HuH-7 (cell line): ENCODE results near the gene ARHGEF17.
"Not testable (repeated sequence)": the region's sequence is repeated elsewhere in the genome, so short reads cannot be mapped to it uniquely, and the experiment has no call there.

Experiments
- DNase-seq: peaks from one replicate; pipeline ENCODE4 v3.0.0; 2011; ENCODE audit warnings: low spot score

The ARHGEF17 gene, protein sequence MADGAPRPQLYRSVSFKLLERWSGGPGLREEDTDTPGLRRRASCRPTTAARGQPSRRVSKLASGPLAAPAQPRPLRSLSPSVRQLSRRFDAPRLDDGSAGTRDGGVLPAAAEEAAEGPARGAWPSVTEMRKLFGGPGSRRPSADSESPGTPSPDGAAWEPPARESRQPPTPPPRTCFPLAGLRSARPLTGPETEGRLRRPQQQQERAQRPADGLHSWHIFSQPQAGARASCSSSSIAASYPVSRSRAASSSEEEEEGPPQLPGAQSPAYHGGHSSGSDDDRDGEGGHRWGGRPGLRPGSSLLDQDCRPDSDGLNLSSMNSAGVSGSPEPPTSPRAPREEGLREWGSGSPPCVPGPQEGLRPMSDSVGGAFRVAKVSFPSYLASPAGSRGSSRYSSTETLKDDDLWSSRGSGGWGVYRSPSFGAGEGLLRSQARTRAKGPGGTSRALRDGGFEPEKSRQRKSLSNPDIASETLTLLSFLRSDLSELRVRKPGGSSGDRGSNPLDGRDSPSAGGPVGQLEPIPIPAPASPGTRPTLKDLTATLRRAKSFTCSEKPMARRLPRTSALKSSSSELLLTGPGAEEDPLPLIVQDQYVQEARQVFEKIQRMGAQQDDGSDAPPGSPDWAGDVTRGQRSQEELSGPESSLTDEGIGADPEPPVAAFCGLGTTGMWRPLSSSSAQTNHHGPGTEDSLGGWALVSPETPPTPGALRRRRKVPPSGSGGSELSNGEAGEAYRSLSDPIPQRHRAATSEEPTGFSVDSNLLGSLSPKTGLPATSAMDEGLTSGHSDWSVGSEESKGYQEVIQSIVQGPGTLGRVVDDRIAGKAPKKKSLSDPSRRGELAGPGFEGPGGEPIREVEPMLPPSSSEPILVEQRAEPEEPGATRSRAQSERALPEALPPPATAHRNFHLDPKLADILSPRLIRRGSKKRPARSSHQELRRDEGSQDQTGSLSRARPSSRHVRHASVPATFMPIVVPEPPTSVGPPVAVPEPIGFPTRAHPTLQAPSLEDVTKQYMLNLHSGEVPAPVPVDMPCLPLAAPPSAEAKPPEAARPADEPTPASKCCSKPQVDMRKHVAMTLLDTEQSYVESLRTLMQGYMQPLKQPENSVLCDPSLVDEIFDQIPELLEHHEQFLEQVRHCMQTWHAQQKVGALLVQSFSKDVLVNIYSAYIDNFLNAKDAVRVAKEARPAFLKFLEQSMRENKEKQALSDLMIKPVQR (N-terminal part only)

DNA sequence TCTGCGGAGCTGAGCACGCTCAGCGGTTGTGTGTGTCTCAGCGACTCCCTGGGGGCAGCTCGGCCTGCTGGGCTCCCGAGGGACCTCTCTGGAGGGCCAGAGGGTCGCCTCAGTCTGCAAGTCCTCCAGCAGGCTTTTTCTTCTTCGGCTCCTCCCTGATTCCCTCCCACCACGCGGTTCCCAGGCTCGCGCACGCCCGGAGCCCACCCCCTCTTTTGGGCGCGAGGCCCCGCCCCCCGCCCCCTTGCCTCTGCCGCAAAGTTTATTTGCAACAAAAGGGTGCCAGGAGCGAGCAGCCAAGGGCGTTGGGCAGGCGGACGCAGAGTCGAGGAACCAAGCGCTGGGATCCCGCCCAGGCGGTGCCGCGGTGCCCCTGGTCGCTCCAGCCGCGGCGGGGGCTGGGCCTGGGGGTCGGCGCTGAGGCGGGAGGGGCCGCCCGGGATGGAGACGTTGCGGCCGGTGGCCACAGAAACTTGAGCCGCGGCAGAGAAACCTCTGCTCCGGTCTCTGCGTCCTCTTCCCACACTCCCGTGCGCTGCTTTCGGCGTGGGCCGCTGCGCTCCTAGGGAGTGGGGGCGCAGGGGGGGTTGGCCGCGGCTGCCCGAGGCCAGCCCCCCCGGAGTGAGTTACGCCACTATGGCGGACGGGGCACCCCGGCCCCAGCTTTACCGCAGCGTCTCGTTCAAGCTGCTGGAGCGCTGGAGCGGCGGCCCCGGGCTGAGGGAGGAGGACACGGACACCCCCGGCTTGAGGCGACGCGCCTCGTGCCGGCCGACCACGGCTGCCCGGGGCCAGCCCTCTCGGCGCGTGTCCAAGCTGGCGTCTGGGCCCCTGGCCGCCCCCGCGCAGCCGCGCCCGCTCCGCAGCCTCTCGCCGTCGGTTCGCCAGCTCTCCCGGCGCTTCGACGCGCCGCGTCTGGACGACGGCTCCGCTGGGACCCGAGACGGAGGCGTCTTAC lies at the start of gene ARHGEF17:
TSS of gene ARHGEF17 (plus strand) at position 274 of the 958 bp plus-strand sequence. CDS start at position 637, 363 bp downstream.
- DNase-seq, result peak; percentile 70

DNA sequence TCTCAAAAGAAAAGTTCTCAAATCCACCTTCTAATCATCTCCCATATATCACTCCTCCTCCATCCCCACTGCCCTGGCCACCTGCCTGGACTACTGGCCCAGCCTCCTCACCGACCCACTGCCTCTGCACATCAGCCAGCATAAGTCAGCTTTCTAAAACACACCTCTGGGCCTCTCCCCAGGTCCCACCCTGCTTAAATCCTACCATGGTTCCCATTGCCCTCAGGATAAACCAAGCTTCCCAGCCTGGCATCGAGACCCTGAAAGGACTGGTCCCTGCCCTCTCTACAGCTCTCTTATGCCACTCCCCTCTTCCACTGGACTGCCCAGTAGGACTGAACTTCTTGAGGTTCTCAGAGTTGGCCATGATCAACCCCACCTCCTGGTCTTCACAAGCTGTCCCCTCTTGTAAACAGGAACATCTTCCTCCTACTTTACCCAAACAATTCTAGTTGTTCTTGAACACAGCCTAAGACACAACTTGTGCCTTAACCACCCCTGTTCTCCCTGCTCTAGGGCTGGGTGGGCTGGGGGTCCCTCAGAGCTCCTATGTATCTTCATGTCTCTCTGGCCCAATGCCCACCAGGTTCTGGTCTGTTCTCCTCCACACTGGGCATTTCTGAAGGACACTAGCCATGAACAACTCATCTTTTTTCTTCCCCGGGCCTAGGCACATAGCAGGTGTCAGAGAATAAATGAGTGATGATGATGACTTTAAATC lies 48.5 kb upstream of the ARHGEF17 start:
- no peak for DNase-seq

DNA sequence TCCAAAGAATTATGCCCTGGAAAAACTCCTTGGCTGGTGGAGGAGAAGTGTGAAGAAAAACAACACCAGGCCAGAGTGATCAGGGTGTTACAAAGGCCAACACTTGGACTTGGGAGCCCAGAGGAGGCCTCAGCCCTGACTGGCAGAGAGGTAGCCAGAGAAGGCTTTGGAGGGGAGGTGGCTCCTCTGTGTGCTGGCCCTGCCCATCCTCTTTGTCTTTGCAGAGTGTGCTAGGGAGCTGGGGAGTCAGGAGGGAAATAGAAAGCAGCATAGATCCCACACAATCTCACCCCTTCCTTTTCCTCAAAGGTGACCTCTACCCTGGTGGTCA lies 48.0 kb upstream of the ARHGEF17 start:
- no peak for DNase-seq

DNA sequence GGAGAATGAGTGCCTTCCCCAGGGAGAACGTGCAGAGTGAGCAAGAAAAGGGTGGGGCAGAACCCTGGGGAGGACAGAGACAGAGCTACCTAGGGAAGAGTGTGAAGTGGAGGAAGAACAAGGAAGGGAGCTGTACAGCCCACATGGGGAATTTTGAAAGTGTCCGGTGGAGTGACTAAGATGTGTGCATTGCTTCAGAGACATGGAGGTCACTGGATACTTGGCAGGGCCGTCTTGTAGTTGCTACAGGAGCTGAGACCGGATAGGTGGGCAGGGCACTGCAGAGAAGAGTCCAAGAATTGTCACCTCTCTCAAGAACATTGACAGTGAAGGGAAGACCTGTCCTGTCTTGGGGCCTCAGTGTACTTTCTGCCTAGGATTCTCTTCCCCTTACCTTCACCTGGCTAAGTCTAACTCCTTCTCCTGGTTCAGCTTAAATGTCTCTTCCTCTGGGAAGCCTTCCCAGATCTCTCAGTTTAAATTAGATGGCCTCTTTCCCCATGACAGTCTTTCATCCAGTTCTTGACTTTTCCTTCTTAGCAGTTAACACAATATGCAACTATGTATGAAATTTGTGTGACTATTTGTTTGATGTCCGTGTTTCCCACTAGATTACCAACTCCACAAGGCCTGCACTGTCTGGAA lies 45.1 kb upstream of the ARHGEF17 start:
- no peak for DNase-seq

DNA sequence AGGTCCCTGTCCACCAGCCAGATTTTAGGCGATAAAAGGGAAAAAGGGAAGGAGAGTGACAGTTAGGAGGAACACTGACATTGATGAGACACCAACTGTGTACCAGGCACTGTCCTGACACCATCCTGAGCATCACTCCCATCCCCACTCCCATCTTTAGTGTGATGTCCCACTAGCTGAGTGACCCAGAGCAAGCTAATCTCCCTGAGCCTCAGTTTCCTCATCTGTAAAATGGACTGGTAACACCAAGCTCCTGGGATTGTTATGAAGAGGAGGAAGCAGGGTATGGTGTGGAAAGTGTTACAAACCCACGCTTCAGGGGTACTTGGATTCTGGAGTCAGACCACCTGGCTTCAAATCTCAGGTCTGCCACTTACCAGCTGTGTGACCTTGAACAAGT lies 44.4 kb upstream of the ARHGEF17 start:
- DNase-seq, result no peak

DNA sequence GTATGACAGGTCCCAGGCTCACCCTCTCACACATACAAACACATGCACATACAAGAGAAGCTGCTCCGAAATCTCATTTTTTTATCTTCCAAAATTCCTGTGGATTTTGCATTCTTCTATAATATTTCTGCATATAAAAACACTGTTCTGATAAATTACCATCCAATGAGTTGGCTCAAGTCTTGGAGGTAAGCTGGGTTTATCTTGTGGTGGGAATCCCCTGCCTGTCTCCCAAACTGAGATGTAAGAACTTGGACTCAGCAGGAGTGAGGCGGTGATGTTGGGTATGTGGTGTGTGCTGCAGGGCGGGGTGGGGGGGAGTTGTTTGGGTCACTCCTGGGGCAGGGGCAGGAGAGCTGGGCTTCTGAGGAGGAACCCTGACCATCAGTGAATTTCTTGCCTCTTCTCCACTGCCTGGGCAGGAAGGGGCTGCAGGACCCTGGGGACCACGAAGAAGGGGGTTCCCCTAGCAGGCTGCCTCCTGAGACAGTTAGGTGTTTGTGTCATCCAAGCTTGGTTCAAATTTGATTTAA lies 42.7 kb upstream of the ARHGEF17 start:
- DNase-seq, result no peak

DNA sequence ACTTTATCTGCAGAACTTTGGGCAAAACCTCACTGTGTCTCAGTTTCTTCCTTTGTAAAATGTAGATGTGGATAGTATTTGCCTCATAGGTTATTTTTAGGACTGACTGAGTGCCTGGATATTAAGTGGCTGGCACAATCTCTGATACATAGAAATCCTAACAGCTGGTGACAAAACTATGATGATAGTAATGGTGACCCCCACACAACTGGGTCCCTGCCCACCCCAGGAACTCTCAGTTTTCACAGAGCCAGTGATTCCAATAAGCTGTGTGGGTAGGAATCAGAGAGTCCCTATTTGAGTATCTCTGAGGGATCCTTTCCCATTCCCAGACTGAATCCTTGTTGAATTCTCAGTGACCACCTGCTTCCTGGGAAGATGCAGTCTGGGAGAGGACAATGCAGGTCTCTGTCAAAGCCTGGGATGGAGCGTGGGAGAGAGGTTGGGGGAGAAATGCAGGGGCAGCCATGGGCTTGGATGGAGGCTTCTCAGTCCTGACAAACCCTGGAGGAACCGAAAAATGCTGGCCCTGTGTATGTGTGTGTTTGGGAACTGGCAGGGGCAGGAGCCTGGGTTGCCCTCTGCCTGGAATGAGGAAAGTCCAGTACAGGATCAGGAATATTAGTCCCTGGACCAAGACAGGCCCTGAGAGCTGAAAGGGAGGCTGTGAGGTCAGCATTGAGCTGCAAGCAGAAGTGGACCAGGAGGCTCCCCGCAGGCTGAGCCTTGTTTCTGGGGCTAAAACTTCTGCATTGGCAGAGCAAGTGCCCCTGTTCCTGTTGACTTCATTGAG lies 42.0 kb upstream of the ARHGEF17 start:
- DNase-seq, result no peak

DNA sequence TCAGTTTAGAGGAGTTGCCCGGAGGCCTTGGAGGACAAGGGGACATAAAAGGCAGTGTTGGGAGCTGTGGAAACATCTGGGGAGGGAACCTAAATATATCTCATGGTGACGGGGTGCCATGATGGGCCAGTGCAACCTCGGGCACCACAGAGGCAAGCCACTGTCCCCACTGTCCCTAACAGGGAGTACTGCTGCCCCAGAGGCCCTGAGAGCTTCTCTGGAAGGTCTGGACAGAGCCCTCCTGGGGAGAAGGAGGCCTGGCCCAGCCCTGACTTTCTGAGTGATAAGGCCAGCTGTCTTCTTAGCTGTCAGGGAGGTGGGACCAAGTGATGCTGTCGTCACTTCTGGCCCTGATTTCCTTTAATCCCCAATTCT lies 41.4 kb upstream of the ARHGEF17 start:
- no peak for DNase-seq

DNA sequence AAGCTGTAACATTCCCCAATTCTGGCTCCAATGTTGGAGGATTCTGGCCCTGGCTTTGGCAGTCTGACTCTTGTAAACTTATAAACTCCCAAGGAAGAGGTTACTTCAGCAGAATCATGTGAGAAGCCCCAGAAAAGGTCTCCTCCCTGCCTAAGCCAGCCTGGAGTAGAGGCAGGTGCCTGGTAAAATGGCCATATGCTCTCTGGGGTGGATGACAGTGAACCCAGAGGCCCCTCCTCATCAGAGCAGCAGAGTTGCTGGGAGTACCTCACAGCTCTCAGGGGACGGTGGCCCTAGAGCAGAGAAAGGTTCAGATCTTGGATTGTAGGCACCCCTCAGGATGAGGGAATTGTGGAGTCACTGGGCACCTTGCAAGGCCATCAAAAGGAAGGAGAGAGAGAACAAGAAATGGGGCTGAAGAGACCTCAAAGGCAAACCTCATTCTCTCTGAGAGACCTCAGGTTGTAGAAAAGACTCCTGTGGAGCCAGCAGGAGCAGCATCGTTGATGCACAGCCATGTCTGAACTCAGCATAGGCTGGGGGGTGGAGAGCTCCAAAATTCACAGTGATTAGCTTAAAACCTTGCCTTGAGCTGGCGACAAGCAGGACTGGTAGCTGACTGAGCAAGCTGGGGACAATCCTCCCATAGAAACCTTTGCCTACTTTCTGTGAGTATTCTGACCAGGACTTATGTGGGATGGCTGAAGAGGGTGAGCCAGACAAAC lies 40.8 kb upstream of the ARHGEF17 start:
- DNase-seq, result no peak

DNA sequence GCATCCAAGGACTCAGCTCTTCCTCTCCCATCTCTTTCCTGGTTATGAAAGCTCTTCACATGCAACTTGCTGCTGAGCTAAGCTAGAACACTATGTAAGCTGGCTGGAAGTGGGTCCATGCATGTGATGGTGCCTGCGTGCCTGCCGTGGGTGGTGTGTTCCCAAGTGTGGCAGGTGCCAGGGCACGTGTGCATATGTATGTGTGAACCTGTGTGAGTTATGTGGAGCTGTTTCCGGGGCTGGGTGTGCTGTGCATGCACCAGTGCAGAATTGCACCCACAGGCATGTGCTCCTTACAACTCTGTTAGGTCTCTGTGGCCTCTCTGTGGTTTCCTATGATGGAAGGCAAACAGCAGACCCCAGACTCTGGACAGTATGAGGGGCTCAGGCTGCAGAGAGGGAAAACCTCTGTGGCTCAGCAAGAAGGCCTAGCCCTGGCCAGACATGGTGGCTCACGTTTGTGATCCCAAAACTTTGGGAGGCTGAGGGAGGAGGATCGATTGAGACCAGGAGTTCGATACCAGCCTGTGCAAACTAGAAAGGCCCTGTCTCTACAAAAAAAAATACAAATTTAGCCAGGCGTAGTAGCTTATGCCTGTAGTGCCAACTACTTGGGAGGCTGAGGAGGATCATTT lies 40.1 kb upstream of the ARHGEF17 start:
- DNase-seq, result no peak

DNA sequence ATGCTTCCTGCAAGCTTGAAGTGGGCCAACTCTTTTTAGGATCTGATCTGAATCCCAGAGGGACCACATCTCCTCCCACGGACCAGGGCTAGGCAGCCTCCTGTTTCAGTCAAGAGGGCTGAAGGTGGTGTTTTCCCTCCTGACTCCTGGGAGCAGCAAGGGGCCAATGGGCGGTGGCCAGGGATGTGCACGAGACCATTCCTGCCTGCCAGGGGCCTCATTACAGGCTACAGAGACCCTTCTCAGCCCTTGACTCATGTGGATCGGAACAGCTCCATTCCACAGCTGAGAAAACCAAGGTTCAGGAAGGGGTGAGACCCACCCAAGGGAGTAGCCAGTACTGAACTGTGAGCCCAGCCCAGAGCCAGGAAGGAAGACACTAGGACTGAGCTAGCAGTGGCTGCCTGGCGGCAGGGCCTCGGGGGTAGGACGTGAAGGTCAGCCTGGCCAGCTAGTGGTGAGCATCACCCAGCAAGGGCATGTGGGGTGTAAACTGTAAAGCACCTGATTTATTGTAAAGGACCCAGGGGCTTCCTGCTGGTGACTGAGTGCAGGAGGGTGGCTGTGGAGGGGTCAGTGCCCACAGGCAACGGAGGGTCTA lies 39.3 kb upstream of the ARHGEF17 start:
- no peak for DNase-seq

DNA sequence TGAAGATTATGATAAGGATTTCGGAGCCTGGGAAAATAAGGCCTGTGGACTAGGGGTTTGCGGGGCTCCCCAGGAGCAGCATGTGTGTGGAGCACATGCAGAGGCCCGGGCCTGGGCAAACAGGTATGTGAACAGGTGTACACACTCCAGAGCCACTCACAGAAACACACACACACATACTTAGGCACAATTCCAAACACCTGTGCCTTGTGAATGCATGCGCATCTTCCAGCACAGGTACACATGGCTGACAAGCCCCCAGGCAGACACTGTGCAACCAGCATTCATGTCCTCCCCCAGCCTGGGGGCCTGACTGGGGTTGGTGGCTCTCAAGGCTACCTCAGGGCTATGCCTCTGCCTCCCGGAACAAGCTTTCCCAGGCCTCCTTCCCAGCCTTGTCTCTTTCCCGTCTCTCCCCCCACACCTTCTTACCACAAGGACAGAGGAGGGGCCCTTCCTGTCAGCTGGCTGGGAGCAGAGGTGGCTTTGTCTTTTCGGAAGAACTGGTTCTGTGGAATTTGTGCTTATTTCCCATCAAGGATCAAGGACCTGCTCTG lies 38.5 kb upstream of the ARHGEF17 start:
- no peak for DNase-seq

DNA sequence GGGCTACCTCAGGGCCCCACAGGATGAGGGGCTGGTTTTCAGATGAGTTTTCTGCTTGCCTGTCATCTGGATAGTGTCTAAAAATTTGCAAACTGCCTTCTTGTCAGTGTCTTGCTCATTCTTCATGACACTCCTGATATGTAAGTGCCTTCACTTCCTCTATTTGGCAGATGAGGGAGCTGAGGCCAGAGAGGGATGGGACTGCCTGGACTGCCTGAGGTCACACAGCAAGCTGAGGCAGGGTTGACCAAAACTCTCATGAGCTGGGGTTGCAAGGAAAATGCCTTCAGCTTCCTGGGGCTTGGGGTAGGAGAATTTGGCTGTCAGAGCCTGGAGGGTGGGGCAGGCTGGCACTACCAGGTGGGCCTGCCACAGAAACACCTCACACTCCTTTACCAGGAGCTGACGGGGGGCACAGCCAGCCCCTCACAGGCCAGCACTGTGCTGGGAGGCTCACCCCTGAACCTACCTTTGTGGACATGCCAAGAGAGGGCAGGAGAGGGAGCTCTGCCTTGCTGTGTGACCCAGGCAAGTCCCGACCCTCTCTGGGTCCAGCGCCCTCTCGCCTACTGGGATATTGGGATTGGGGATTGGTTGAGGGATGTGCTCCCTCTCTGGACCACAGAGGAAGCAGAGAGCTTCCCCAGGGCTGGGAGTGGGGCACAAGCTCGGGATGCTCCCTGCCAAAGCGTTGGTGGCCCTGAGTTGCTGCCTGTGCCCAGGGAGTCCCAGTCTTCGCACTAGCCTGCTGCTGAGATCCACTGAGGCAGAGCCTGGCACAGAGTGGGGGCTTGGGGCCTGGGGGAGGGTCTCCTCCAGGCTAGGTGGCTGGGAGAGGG lies 37.8 kb upstream of the ARHGEF17 start:
- DNase-seq, result no peak

DNA sequence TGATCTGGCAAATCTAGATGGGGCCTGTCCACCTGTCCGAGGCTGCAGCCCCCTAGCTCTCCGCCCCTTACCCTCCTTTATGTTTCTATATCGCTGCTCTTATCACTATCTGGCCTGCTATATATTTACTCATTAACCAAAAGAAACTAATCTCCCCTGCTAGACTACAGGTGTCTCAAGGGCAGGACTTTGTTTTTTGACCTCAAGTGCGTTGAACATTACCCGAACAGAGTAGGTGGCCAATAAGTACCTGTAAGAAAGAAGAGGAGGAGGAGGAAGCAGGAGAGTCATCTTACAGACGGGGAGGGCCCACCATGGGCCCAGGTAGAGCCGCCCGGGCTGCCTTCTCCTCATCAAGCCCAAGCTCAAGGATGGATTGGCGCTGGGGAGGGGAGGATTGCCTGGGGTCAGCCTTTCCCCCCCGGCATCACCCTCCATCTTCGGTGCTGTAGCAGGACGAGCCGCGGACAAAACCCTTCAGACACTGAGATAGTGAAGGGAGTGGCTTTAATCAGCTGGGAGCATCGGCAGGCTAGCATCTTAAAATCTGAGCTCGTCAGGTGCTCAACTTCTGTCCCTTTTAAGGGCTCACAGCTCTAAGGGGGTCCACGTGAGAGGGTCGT lies 37.1 kb upstream of the ARHGEF17 start:
- DNase-seq, result no peak

DNA sequence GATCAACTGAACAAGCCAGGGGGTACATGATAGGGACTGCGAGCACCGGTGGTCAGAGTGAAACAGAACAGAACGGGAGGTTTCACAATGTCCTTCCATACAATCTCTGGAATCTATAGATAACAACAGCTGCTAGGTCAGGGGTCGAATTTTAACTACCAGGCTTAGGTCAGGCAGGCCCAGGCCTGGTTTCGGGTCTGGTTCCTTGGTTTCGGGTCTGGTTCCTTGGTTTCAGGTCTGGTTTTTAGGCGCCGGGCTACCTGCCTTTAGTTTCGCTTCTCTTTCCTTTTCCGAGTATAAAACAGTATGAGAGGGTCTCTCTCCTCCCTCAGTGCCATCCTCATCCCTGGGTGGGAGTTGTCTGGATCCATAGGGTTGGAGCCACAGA lies 36.6 kb upstream of the ARHGEF17 start:
- not testable (repeated sequence) for DNase-seq
